B cell (primary cell): ENCODE results near the gene SIL1. TPM values are rescaled to one million over a fixed set of nuclear protein-coding genes. Genes with fewer than 3 reads are reported as not detected.

ENCODE experiments used
- ATAC-seq: fragments of 200-7000 bp; cut with Tn5 transposase; one replicate; pipeline ENCODE4 v1.10.0; 2021; ENCODE audit warnings: low read depth, mild to moderate bottlenecking, moderate number of reproducible peaks, moderate library complexity
- CTCF ChIA-PET: fragments of 350-600 bp; sonication (Branson Sonifier 250); formaldehyde crosslinking; loops from one replicate; lab custom pipeline; 2021; ENCODE audit warnings: antibody characterized with exemption, inconsistent platforms; lab: Charles Lee
- POLR2A ChIA-PET: fragments of 350-600 bp; sonication (Branson Sonifier 250); formaldehyde crosslinking; loops from one replicate; lab custom pipeline; 2021; ENCODE audit warnings: antibody characterized with exemption; lab: Charles Lee
- DNase-seq: peaks from one replicate; pipeline ENCODE4 v3.0.0; 2013
- H2AFZ ChIP-seq: 2 replicates; pipeline ENCODE4 v1.6.1; 2012; ENCODE audit warnings: mild to moderate bottlenecking, low read depth, low read length; ENCODE audit not compliant: insufficient read depth, poor library complexity, severe bottlenecking
- H3K27ac ChIP-seq, 2 donors: 1 replicate in 1 of 2; 2 replicates in 1 of 2; pipeline ENCODE4 v1.5.1; 2012 to 2013; ENCODE audit warnings: low read length in 2 of 2, mild to moderate bottlenecking in 2 of 2, moderate library complexity in 1 of 2
- H3K27me3 ChIP-seq, 4 experiments: fragments of 200-600 bp in 1 of 4; sonication (generic) in 1 of 4; replicated peaks in 1 of 4; 1 replicate in 2 of 4; 2 replicates in 2 of 4; pipeline versions ENCODE4 v1.6.1 to v1.7.0; 2013 to 2016; ENCODE audit warnings: low read length in 3 of 4, mild to moderate bottlenecking in 2 of 4, mixed read lengths in 1 of 4, moderate library complexity in 1 of 4; ENCODE audit not compliant: insufficient read depth in 4 of 4, control insufficient read depth in 3 of 4; ENCODE audit errors: control extremely low read depth in 1 of 4
- H3K36me3 ChIP-seq, 2 experiments: replicated peaks in 1 of 2; 1 replicate in 1 of 2; 2 replicates in 1 of 2; pipeline versions ENCODE4 v1.6.1 to v1.7.1; 2013; ENCODE audit warnings: low read length in 1 of 2; ENCODE audit not compliant: insufficient read depth in 2 of 2, control insufficient read depth in 1 of 2; ENCODE audit errors: control extremely low read depth in 1 of 2, extremely low read depth in 1 of 2
- H3K4me1 ChIP-seq, 2 donors: fragments of 200-600 bp in 1 of 2; sonication (generic) in 1 of 2; 1 replicate in 1 of 2; 2 replicates in 1 of 2; pipeline versions ENCODE4 v1.5.1 to v1.6.1; 2013 to 2017; ENCODE audit warnings: low read length in 2 of 2; ENCODE audit not compliant: control insufficient read depth in 2 of 2, insufficient read depth in 2 of 2
- H3K4me2 ChIP-seq: replicated peaks from 2 replicates; pipeline ENCODE3; 2012; ENCODE audit warnings: mild to moderate bottlenecking, low read depth, low read length; ENCODE audit not compliant: poor library complexity, severe bottlenecking
- H3K4me3 ChIP-seq, 5 experiments: fragments of 200-600 bp in 1 of 5; sonication (generic) in 1 of 5; 1 replicate in 3 of 5; 2 replicates in 2 of 5; pipeline versions ENCODE4 v1.5.1 to v1.7.0; 2011 to 2016; ENCODE audit warnings: low read length in 4 of 5, mild to moderate bottlenecking in 4 of 5, low read depth in 2 of 5, control low read depth in 1 of 5, moderate library complexity in 1 of 5; ENCODE audit not compliant: insufficient read depth in 1 of 5; ENCODE audit errors: control extremely low read depth in 1 of 5, extremely low read depth in 1 of 5
- H3K79me2 ChIP-seq: fragments of 200-600 bp; sonication (generic); one replicate; pipeline ENCODE4 v1.6.0; 2016; ENCODE audit warnings: low read length; ENCODE audit not compliant: control insufficient read depth, insufficient read depth
- H3K9ac ChIP-seq: fragments of 200-600 bp; sonication (generic); 2 replicates; pipeline ENCODE4 v1.6.1; 2017; ENCODE audit warnings: mild to moderate bottlenecking, low read length, moderate library complexity
- H3K9me3 ChIP-seq, 3 donors: one replicate each; pipeline versions ENCODE4 v1.6.1 to v1.7.1; 2013; ENCODE audit warnings: low read length in 2 of 3; ENCODE audit not compliant: control insufficient read depth in 2 of 3, insufficient read depth in 1 of 3; ENCODE audit errors: control extremely low read depth in 1 of 3
- H4K20me1 ChIP-seq: 2 replicates; pipeline ENCODE4 v1.6.0; 2012; ENCODE audit warnings: mild to moderate bottlenecking, low read length; ENCODE audit not compliant: insufficient read depth, control insufficient read depth, poor library complexity, severe bottlenecking
- H3K27ac Mint-ChIP-seq: one replicate; pipeline ENCODE4 v1.8.0; 2021; ENCODE audit warnings: mixed read lengths
- H3K27me3 Mint-ChIP-seq: one replicate; pipeline ENCODE4 v1.8.0; 2021; ENCODE audit warnings: mixed read lengths
- H3K4me1 Mint-ChIP-seq: one replicate; pipeline ENCODE4 v1.8.0; 2021; ENCODE audit warnings: mixed read lengths
- H3K4me3 Mint-ChIP-seq: one replicate; pipeline ENCODE4 v1.8.0; 2021; ENCODE audit warnings: mixed read lengths
- H3K9me3 Mint-ChIP-seq: one replicate; pipeline ENCODE4 v1.8.0; 2022; ENCODE audit warnings: mixed read lengths; ENCODE audit not compliant: insufficient read depth
- CTCF ChIP-seq: fragments of 200-600 bp; IDR thresholded peaks from one replicate; pipeline ENCODE4 v1.8.0; 2022; ENCODE audit warnings: antibody characterized with exemption, mild to moderate bottlenecking
- EZH2 ChIP-seq: IDR thresholded peaks from 2 replicates; pipeline ENCODE4 v1.6.1; 2012; ENCODE audit warnings: borderline replicate concordance, low read depth, mild to moderate bottlenecking, moderate library complexity, low read length; ENCODE audit not compliant: insufficient read depth, poor library complexity, severe bottlenecking
- WGBS: methylation state at CpG from one replicate; pipeline ENCODE4 v1.1.5; 2013; ENCODE audit warnings: missing lambda C conversion rate; ENCODE audit not compliant: insufficient coverage; 5-methylcytosine and 5-hydroxymethylcytosine counted together
- intact Hi-C: fragments of 100-400 bp; cut with micrococcal nuclease; formaldehyde crosslinking; loops from one replicate; pipeline ENCODE4 v1.10.0; 2022
- polyA plus RNA-seq: library from polyadenylated mRNA; depleted of rRNA; stranded (reverse); fragments of >200 nt; gene quantifications from 2 replicates; pipeline ENCODE4 v1.2.3, GENCODE V29; 2012
- total RNA-seq, 2 donors: library from RNA; stranded (reverse); fragments of 120-200 nt in 1 of 2; gene quantifications; 1 replicate in 1 of 2; 2 replicates in 1 of 2; pipeline versions ENCODE4 v1.2.3 to v1.2.4, GENCODE V29; 2013 to 2022

Gene SIL1
- total and polyA plus RNA-seq, 2 donors (not counting 1 experiment from before 2014, with no cell fraction given) = 16.9 to 19.8 TPM

GRCh38 chr5:139205124-139205523 lies 7.0 kb upstream of the SIL1 start:
- Mint-ChIP-seq H3K9me3 (no peaks in the 10 kb centered on the region), H3K27me3 (peaks cover 4% of the 10 kb centered on the region), H3K4me1 (no peaks in the 10 kb centered on the region), H3K27ac (no peak overlapping the region), H3K4me3 (no peak overlapping the region)
- DNase-seq (no peak), ATAC-seq (no peak)
- intact Hi-C loops = no loop called here
- no peak overlapping the region for H3K9ac ChIP-seq
- ChIA-PET CTCF (no interaction called here), POLR2A (no interaction called here)
- no peak overlapping the region for H3K4me2 ChIP-seq
- no peaks in the 10 kb centered on the region for H3K36me3 ChIP-seq
- H3K79me2 ChIP-seq = no peaks in the 10 kb centered on the region
- H3K4me1 ChIP-seq = no peaks in the 10 kb centered on the region
- no peak overlapping the region for H2AFZ ChIP-seq
- H3K9me3 ChIP-seq = no peaks in the 10 kb centered on the region
- no peak for TF ChIP-seq CTCF
- no peak for TF ChIP-seq EZH2
- H4K20me1 ChIP-seq = no peaks in the 10 kb centered on the region
- 22% methylated on average over 3 of the region's 4 CpGs for WGBS
- no peaks in the 10 kb centered on the region for H3K27me3 ChIP-seq
- H3K27ac ChIP-seq = no peak overlapping the region
- no peak overlapping the region for H3K4me3 ChIP-seq

- WGBS = no CpG with 5 or more reads among the region's 2 CpGs
- Histone ChIP-seq H3K9ac (no peak overlapping the region), H3K36me3 (no peaks in the 10 kb centered on the region), H3K4me3 (no peak overlapping the region), H3K4me2 (no peak overlapping the region), H3K4me1 (no peaks in the 10 kb centered on the region), H3K79me2 (no peaks in the 10 kb centered on the region), H3K27ac (no peak overlapping the region), H3K9me3 (no peaks in the 10 kb centered on the region), H4K20me1 (no peaks in the 10 kb centered on the region), H2AFZ (no peak overlapping the region), H3K27me3 (no peaks in the 10 kb centered on the region)
- no peak overlapping the region for H3K27ac Mint-ChIP-seq
- no peak for ATAC-seq
- intact Hi-C loops = no loop called here
- H3K9me3 Mint-ChIP-seq = no peaks in the 10 kb centered on the region
- TF ChIP-seq EZH2 = no peak
- TF ChIP-seq CTCF = no peak
- no peak overlapping the region for H3K4me3 Mint-ChIP-seq
- H3K4me1 Mint-ChIP-seq = no peaks in the 10 kb centered on the region
- peaks cover 4% of the 10 kb centered on the region for H3K27me3 Mint-ChIP-seq
- ChIA-PET CTCF (interaction anchor here (1.3 to 1.4 kb wide), 2 partner anchors 21 to 47 kb away, joined by 3 to 4 read pairs; no protein-coding TSS in a partner anchor), POLR2A (no interaction called here)
- DNase-seq = no peak
Observed at GRCh38 chr5:139204196-139204595, 6.0 kb upstream of the SIL1 start.
